Activated CD8-positive, alpha-beta memory T cell treated with anti-CD3 and anti-CD28 coated beads for 24 hours (primary cell): Measurements from ENCODE around the gene KIF20A.
"Not testable (repeated sequence)": the region's sequence is repeated elsewhere in the genome, so short reads cannot be mapped to it uniquely, and the experiment has no call there.

Experiments used
- DNase-seq: peaks from one replicate; pipeline ENCODE4 v3.0.0-alpha.2; 2020

KIF20A gene

DNA sequence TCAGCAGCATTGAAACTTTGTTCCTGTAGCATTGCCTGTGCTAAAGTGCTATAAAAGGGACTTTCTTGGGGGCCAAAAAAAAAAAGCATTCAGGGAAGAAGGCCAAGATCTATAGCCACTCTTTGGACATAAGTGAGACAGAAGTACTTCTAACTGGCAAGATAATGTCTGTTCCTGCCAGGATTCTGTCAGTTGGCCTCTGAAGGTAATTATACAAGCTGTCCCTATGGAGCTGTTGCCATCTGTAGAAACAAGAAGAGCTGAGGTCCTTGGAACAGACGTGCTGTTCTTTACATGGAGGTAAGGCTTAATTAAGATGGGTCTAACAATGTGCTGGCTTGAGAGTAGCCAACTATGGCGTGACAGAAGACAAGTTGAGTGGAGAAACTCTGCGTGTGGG is 9.7 kb downstream of the KIF20A start:
- DNase-seq, result no peak

DNA sequence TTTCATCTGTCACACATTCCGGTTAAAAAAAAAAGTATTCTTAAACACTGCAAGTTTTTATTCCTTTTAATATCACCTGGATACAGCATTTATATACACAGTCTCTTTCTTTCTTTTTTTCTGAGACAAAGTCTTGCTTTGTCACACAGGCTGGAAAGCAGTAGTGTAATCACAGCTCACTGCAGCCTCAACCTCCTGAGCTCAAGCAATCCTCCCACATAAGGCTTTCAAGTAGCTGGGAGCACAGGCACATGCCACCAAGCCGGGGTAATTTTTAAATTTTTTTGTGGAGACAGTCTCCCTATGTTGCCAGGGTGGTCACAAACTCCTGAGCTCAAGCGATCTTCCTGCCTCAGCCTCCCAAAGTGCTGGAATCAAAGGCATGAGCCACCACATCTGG is 13.9 kb downstream of the KIF20A start:
- DNase-seq, result no peak

DNA sequence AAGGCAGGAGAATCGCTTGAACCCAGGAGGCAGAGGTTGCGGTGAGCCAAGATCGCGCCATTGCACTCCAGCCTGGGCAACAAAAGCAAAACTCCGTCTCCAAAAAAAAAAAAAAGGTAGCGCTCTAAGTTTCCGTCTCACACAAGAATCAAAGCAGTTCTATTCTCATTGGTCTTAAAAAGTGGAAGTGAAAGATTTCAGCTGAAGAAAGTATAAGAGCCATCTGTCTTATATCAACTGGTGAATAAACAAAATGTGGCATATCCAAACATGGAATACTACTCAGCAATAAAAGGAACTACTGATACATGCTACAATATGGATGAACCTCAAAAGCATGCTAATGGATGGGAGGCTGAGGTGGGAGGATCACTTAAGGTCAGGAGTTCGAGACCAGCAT is 14.9 kb downstream of the KIF20A start:
- not testable (repeated sequence) for DNase-seq

DNA sequence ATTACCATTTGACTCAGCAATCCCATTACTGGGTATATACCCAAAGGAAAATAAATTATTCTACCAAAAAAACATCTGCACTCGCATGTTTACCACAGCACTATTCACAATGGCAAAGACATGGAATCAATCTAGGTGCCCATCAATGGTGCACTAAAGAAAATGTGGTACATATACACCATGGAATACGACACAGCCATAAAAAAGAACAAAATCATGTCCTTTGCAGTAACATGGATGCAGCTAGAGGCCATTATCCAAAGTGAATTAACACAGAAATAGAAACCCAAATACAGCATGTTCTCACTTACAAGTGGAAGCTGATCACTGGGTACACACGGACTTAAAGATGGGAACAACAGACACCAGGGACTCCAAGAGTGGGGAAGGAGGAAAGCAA is 32.1 kb downstream of the KIF20A start:
- no peak for DNase-seq

DNA sequence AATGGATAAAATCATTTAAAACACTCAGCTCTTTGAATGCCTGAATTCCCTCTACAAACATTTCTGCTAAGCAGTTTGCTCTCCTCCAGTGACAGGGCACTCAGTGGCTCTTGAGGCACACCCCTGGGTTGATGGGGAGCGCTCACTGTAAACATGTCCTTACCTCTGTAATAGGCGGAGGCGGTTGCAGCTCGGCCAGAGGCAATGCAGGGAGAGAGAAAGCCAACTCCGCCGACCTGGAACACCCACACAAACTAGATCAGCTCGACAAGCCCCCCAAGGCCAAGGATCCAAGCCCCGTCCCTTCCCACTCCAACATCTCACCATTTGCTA is 33.9 kb downstream of the KIF20A start:
- DNase-seq, result no peak

DNA sequence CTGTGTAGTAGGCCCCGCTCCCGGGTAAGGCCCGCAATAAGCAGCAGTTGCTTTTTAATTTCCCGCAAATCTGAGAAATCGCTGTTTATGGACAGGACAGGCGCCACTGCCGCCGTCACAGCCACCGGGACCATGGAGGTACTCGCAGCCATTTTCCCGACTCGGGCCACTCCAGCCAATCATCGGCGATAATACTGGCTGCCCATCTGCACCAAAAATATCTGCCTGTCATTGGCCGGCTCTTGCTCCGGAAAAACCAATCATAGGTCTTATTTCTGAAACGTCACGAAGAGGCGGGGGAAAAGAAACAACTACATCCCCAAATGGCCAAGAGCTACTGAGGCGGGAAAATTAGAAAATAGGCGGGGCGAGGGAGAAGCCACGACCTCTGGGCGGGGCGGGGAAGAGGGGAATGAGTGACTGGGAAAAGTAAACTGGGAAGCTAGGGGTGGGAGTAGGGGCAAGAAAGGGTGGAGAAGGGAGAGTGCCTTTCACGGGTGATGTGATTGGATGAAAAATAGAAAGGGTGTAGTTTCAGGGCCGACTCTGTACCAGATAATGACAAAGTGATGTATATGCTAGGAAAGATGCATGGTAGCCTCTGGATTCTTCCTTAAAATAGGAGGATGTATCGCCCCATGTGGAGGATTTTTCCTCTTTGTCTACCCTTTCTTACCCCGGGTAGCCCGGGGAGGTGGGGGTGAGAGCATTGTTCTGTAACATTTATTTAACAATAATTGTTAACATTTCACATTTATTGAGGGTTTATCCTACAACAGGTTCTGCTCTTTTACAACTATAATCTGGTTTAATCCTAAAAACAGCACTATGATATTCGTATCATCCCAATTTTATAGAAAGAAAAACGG is 34.5 kb downstream of the KIF20A start, which contains the start of gene CDC23:
Gene CDC23, minus strand, starts transcription at position 163 of the 869 bp plus-strand sequence. Its CDS starts 11 bp downstream, at position 152.
- peak; percentile 90 for DNase-seq

DNA sequence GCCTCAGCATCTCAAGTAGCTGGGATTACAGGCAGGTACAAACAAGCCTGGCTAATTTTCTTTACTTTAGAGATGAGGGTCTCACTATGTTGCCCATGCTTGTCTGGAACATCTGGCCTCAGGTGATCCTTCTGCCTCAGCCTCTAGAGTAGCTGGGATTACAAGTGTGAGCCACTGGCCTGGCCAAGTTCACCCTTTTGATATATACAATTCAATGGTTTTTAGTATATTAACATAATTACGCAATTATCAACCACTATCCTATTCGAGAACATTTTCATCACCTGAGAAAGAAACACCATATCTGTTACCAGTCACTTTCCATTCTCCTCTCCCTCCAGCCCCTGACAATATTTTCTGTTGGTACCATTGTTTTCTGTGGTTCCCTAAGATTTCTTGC is 37.9 kb downstream of the KIF20A start:
- no peak for DNase-seq

DNA sequence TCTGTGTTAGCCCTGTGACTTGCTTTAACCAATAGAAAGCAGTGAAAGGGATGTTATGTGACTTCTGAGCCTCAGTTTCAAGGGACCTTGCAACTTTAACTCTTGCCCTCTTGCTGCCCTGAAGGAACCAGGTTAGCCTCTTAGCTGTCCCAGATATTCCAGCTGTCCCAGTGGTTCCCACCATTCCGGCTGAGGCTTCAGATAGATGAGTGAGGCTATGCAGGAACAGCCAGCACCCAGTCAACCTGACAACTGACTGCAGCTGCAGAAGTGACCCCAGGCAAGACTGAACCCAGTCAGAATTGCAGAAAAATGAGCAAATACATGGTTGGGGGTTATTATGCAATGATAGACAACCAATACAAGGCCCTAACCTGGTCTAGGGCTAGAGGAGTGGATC is 44.6 kb downstream of the KIF20A start:
- DNase-seq, result no peak

DNA sequence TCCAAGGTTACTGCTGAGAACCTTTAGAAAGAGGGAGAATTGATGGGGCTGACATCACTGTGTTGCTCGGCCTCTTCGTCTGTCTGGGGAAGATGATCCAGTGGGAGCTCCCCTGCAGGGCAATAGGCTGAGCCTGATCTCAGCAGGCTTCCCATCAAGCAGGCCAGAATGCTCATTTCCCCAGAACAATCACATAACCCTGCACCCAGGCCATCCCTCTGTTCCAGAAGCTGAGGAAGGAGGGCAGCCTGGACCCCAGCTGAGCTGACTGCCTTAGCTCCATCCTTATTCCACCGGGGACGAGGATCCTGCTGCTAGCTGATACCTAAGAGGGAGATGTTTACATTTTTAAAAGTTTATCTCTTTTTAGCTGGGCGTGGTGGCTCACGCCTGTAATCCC is 45.8 kb downstream of the KIF20A start:
- no peak for DNase-seq

DNA sequence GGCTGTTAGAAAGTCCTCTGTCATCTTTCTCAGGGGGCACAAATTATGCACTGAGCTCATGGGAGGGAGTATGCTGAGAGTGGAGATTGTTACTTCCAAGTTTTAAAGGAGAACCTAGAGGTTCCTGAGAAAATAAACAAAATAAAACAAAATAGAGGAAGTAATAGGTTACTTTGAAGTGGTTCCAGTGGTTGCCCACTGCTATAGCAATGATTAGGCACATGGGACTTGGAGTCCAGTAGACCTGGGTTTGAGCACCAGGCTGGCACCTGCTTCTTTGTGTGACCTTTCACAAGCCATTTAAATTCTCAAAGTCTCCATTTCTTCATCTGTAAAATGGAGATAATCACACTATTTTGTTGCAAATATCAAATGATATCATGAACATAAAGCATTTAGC is 48.0 kb downstream of the KIF20A start:
- DNase-seq, result no peak

DNA sequence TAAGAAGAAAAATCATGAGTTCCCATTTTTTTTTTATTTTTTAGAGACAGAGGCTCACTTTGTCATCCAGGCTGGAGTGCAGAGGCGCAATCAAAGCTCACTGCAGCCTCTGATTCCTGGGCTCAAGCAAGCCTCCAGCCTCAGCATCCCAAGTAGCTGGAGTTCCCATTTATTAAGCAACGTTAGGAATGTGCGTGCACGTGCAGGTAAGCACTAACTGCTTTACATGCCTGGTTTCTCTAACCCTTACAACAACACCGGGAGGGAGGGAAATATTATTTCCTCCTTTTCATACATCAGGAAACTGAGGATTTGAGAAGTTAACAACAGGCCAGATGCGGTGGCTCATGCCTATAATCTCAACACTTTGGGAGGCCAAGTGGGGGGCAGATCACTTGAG is 50.5 kb downstream of the KIF20A start:
- no peak for DNase-seq

DNA sequence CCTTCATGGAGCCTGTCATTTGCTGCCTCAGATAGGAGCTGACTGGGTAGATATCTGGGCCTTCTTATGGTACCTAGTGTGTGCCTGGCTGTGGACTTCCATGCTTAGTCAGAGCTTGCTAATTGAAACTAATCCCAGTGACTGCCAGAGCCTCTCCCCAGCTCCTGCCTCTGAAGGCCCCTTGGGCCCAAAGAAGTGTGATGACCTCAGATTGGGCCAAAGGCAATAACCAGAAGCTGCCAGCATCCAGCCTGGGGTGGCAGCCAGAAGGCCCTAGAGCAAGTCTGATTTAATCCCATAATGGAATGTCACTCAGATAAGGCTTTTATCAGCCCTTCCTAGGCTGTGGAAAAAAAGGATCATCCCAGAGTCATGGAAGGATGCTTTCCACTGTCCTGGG is 51.3 kb downstream of the KIF20A start:
- DNase-seq, result no peak

DNA sequence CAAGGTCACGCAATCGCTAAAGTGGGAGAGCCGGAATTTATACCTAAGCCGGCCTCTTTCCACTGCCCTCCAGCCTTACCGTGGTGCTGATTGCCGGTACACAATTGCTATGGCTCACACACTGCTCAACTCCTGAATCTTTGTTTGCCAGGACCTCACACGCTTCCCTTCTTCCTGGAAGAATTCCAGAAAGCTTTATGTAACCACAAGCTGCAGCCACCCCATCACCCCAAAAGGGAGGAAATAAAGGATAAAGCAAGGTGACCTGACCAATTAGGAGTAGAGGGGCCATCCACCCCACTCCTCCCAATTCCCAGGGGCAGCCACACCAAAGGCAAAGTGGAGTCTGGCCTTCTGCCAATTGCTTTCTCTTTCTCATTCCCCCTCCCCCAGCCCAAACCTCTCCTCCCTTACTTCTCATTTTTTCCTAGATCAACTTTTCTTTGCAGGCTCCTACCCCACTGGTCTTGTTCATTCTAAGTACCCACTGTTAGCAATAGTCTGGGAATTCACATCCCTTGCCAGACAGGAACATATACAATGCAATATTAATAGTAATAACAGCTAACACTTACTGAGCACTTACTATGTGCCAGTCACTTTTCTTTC is 52.2 kb downstream of the KIF20A start:
- DNase-seq, result no peak

DNA sequence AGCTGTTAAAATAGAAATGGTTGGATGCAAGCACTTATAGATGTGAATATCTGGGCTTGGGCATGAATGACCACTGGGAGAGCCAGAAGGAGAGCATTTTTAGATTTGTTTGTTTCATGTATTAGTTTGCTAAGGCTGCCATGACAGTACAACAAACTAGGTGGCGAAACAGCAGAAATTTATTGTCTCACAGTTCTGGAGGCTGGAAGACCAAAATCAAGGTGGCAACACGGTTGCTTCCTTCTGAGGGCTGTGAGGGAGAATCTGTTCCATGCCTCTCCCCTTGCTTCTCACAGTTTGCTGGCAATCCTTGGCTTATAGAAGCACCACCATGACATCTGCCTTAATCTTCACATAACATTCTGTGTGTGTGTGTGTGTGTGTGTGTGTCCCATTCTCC is 54.4 kb downstream of the KIF20A start:
- DNase-seq, result no peak

DNA sequence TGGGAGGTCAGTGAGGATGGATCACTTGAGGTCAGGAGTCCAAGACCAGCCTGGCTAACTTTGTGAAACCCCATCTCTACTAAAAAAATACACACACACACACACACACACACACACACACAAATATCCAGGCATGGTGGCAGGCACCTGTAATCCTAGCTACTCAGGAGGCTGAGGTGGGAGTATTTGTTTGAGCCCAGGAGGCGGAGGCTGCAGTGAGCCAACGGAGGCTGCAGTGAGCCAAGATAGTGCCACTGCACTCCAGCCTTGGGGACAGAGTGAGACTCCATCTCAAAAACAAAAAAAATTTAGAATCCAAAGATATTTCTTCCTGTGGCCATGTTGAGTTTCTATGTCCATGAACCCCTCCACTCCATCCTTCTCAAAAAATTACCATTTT is 55.7 kb downstream of the KIF20A start:
- no peak for DNase-seq
